Activated CD4-positive, alpha-beta T cell treated with anti-CD3 and anti-CD28 coated beads for 1 hour (primary cell): ENCODE results near the gene ATP9A.
"Not testable (repeated sequence)": the region's sequence is repeated elsewhere in the genome, so short reads cannot be mapped to it uniquely, and the experiment has no call there.

Source experiments
- DNase-seq: peaks from one replicate; pipeline ENCODE4 v3.0.0-alpha.2; 2020

Gene ATP9A

GRCh38 chr20:51790256-51790655 lies 22.1 kb upstream of the ATP9A start:
- DNase-seq = no peak

GRCh38 chr20:51789434-51789833 lies 21.2 kb upstream of the ATP9A start:
- DNase-seq = no peak

- DNase-seq = no peak
These were observed 20.6 kb upstream of the ATP9A start for GRCh38 chr20:51788822-51789221.

- no peak for DNase-seq
These were observed 16.1 kb upstream of the ATP9A start for GRCh38 chr20:51784299-51784698.

- not testable (repeated sequence) for DNase-seq
These were observed 10.1 kb upstream of the ATP9A start for GRCh38 chr20:51778229-51778759.

- DNase-seq = no peak
These were observed 7.1 kb upstream of the ATP9A start for GRCh38 chr20:51775241-51775640.

GRCh38 chr20:51772236-51772635 lies 4.0 kb upstream of the ATP9A start:
- DNase-seq = no peak

- no peak for DNase-seq
These were observed 1.9 kb upstream of the ATP9A start for GRCh38 chr20:51769976-51770615.

- no peak for DNase-seq
These were observed 748 bp upstream of the ATP9A start for GRCh38 chr20:51768759-51769517.

- DNase-seq = no peak
These were observed 960 bp downstream of the ATP9A start for GRCh38 chr20:51766994-51767866.

- not testable (repeated sequence) for DNase-seq
These were observed 2.8 kb downstream of the ATP9A start for GRCh38 chr20:51765381-51765780.

GRCh38 chr20:51763965-51764602 lies 4.1 kb downstream of the ATP9A start:
- DNase-seq = no peak

GRCh38 chr20:51760905-51761546 lies 7.2 kb downstream of the ATP9A start:
- no peak for DNase-seq

GRCh38 chr20:51759769-51760510 lies 8.2 kb downstream of the ATP9A start:
- DNase-seq = no peak

- DNase-seq = no peak
These were observed 9.1 kb downstream of the ATP9A start for GRCh38 chr20:51758978-51759544.

GRCh38 chr20:51757226-51757625 lies 11.0 kb downstream of the ATP9A start:
- no peak for DNase-seq

GRCh38 chr20:51756653-51757052 lies 11.5 kb downstream of the ATP9A start:
- no peak for DNase-seq

GRCh38 chr20:51753220-51753619 lies 15.0 kb downstream of the ATP9A start:
- not testable (repeated sequence) for DNase-seq

- DNase-seq = no peak
These were observed 15.7 kb downstream of the ATP9A start for GRCh38 chr20:51752343-51752951.

GRCh38 chr20:51750770-51751388 lies 17.3 kb downstream of the ATP9A start:
- no peak for DNase-seq
